ENCODE data around the gene GRIN1. TPM values are rescaled to one million over a fixed set of nuclear protein-coding genes. Genes with fewer than 3 reads are reported as not detected.

Gene GRIN1
- total and polyA plus RNA-seq, 2 donors (not counting 3 experiments of a cell fraction or from before 2014, with no cell fraction given), result not detected

DNA sequence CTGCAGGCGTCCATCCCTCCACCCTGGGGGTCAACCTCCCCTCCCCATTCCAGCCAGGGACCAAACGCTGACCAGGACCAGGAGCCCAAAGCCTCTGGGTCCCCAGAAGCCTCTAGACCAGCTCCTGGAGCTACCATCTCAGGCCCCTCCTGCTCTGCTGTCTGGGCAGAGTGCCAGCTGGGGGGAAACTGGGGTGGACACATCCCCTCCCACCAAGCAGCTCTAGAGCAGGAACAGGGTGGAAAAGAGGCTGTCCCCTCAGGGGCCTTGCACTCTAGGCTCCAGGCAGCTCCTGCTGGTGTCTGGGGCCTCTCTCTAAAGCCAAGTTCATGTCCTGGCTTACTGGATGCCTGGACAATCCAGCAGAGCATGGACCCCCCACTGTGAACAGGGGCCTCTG lies 53.9 kb downstream of the GRIN1 start:
- H3K4me3 ChIP-seq (replicated peaks in 1 of 3; ENCODE audit: insufficient read depth in 1 of 3, low read depth in 1 of 3, low read length in 3 of 3), result no peak overlapping the region
- ChIA-PET POLR2A (no interaction called here), CTCF (interaction anchor here (1.0 kb wide), 1 partner anchor 44 kb away, joined by 4 read pairs; no protein-coding TSS in a partner anchor)
- H3K4me2 ChIP-seq (ENCODE audit: insufficient read depth, low read length), result no peak overlapping the region
- H3K27me3 ChIP-seq (ENCODE audit: control insufficient read depth in 2 of 2, insufficient read depth in 2 of 2, low read length in 2 of 2), result no peaks in the 10 kb centered on the region
- no peaks in the 10 kb centered on the region for H3K9me1 ChIP-seq (replicated peaks; ENCODE audit: control insufficient read depth, extremely low read depth, insufficient read depth, low read length)
- no peak overlapping the region for H3K9ac ChIP-seq (replicated peaks; ENCODE audit: extremely low read depth, insufficient read depth, low read length)
- BruUV-seq (replicated peaks), result no TSS peak
- H3K4me1 ChIP-seq (ENCODE audit: control insufficient read depth, extremely low read depth, insufficient read depth, low read length), result peaks cover 9% of the 10 kb centered on the region
- no peaks in the 10 kb centered on the region for H4K20me1 ChIP-seq (replicated peaks; ENCODE audit: control insufficient read depth, extremely low read depth, insufficient read depth, low read length)
- H3K36me3 ChIP-seq (ENCODE audit: control insufficient read depth in 2 of 2, extremely low read depth in 1 of 2, insufficient read depth in 2 of 2, low read length in 2 of 2), result peaks cover 0 to 14% of the 10 kb centered on the region in 2 experiments
- H2AFZ ChIP-seq (ENCODE audit: low read depth, low read length), result no peak overlapping the region
- no peaks in the 10 kb centered on the region for H3K9me3 ChIP-seq (replicated peaks; ENCODE audit: control insufficient read depth, insufficient read depth, low read length)
- H3K27ac ChIP-seq (ENCODE audit: insufficient read depth, low read depth, low read length), result no peak overlapping the region
- peaks cover 15% of the 10 kb centered on the region for H3K79me2 ChIP-seq (ENCODE audit: control insufficient read depth, insufficient read depth, low read length)
- FAIRE-seq, result no peak
- dilution Hi-C loops (cut with MboI; ENCODE audit: extremely low pct_ligation_motif_present, low sequenced_read_pairs), result no loop called here
- intact Hi-C loops (cut with micrococcal nuclease), result no loop called here
- TF ChIP-seq MYC (IDR thresholded peaks at IDR 0.05; ENCODE audit: low read depth, low read length) (no peak), POLR2A (IDR thresholded peaks at IDR 0.05; ENCODE audit: low read depth, low read length) (no peak), EZH2 (IDR thresholded peaks at IDR 0.05; ENCODE audit: borderline replicate concordance, low read depth, low read length, severe bottlenecking) (no peak), FOS (IDR thresholded peaks at IDR 0.05; ENCODE audit: borderline replicate concordance, insufficient read depth, low read length) (no peak), POLR2AphosphoS5 (IDR thresholded peaks at IDR 0.05; ENCODE audit: insufficient read depth, low read depth, low read length) (no peak), JUN (IDR thresholded peaks at IDR 0.05; ENCODE audit: borderline replicate concordance, insufficient read depth, insufficient read length, low read depth) (no peak), GATA2 (IDR thresholded peaks at IDR 0.05; ENCODE audit: insufficient read depth, insufficient read length, low read depth, low read length) (no peak)
- TF ChIP-seq, protein P1, sequence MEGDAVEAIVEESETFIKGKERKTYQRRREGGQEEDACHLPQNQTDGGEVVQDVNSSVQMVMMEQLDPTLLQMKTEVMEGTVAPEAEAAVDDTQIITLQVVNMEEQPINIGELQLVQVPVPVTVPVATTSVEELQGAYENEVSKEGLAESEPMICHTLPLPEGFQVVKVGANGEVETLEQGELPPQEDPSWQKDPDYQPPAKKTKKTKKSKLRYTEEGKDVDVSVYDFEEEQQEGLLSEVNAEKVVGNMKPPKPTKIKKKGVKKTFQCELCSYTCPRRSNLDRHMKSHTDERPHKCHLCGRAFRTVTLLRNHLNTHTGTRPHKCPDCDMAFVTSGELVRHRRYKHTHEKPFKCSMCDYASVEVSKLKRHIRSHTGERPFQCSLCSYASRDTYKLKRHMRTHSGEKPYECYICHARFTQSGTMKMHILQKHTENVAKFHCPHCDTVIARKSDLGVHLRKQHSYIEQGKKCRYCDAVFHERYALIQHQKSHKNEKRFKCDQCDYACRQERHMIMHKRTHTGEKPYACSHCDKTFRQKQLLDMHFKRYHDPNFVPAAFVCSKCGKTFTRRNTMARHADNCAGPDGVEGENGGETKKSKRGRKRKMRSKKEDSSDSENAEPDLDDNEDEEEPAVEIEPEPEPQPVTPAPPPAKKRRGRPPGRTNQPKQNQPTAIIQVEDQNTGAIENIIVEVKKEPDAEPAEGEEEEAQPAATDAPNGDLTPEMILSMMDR (IDR thresholded peaks at IDR 0.05; ENCODE audit: extremely low read depth in 1 of 2, insufficient read depth in 1 of 2, low read depth in 1 of 2, low read length in 2 of 2), result no peak
- TF ChIP-seq, protein P2, sequence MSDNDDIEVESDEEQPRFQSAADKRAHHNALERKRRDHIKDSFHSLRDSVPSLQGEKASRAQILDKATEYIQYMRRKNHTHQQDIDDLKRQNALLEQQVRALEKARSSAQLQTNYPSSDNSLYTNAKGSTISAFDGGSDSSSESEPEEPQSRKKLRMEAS (IDR thresholded peaks at IDR 0.05; ENCODE audit: insufficient read depth, insufficient read length), result no peak
- DNase-seq (ENCODE audit: low read depth, low spot score), result no peak
